Measurements from ENCODE around the gene UQCC3. TPM values are rescaled to one million over a fixed set of nuclear protein-coding genes. Genes with fewer than 3 reads are reported as not detected.

The UQCC3 gene
- total RNA-seq, 2 donors from 2014 or later: 9.2 to 11.1 TPM

DNA sequence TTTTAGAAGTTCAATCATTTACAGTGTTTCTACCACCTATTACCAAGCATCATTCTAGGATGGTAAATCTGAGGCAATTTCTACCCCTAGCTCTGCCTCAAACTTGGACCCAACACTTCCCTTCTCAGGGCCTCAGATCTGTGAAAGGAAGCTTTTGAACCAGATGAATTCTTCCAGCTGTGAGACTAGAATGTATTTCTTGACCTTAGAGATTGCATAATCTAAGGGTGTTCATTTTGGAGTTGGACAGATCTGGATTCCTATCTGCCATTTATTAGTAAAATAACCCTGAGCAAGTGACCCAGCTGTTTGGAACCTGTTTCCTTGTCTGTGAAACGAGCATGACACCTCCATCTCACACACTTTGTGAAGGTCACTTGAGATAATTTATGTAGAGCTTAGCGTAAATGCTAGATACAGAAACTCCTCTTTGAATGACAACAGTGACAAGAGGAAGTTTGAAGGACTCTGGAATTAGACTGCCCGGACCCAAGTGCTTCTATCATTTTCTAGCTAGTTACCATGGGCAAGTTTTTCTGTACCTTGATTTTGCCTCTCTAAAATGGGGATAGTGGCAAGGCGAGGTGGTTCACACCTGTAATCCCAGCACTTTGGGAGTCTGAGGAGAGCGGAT lies 14.6 kb upstream of the UQCC3 start:
- peaks cover 5% of the 10 kb centered on the region for H3K4me1 Mint-ChIP-seq
- no peaks in the 10 kb centered on the region for H3K9me3 Mint-ChIP-seq
- no peak overlapping the region for H3K4me3 Mint-ChIP-seq
- Histone ChIP-seq H3K9ac (ENCODE audit: extremely low read depth, low read length, poor library complexity, severe bottlenecking) (no peak overlapping the region), H3K36me3 (ENCODE audit: control insufficient read depth, insufficient read depth, low read length) (no peaks in the 10 kb centered on the region), H3K4me3 (ENCODE audit: low read length) (no peak overlapping the region), H3K4me1 (ENCODE audit: control insufficient read depth, insufficient read depth, low read length) (no peaks in the 10 kb centered on the region), H3K27ac (ENCODE audit: low read depth, low read length) (no peak overlapping the region), H3K9me3 (ENCODE audit: control insufficient read depth, low read length) (no peaks in the 10 kb centered on the region), H3K27me3 (ENCODE audit: control insufficient read depth, insufficient read depth, low read length, poor library complexity, severe bottlenecking) (no peaks in the 10 kb centered on the region)
- TF ChIP-seq, protein P1, sequence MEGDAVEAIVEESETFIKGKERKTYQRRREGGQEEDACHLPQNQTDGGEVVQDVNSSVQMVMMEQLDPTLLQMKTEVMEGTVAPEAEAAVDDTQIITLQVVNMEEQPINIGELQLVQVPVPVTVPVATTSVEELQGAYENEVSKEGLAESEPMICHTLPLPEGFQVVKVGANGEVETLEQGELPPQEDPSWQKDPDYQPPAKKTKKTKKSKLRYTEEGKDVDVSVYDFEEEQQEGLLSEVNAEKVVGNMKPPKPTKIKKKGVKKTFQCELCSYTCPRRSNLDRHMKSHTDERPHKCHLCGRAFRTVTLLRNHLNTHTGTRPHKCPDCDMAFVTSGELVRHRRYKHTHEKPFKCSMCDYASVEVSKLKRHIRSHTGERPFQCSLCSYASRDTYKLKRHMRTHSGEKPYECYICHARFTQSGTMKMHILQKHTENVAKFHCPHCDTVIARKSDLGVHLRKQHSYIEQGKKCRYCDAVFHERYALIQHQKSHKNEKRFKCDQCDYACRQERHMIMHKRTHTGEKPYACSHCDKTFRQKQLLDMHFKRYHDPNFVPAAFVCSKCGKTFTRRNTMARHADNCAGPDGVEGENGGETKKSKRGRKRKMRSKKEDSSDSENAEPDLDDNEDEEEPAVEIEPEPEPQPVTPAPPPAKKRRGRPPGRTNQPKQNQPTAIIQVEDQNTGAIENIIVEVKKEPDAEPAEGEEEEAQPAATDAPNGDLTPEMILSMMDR (conservative IDR thresholded peaks at IDR 0.05): no peak
- 71 to 84% methylated on average over 4 to 5 of the region's 5 CpGs for WGBS, 2 experiments (ENCODE audit: insufficient coverage in 1 of 2, insufficient read length in 1 of 2)
- H3K27me3 Mint-ChIP-seq (ENCODE audit: insufficient read depth): no peaks in the 10 kb centered on the region
- H3K27ac Mint-ChIP-seq: no peak overlapping the region
- DNase-seq: no peak
- H3K36me3 Mint-ChIP-seq (ENCODE audit: low read depth): peaks cover 8% of the 10 kb centered on the region

- Mint-ChIP-seq H3K27ac (peak overlapping the region; percentile 97), H3K36me3 (ENCODE audit: low read depth) (peaks cover 34% of the 10 kb centered on the region), H3K27me3 (ENCODE audit: insufficient read depth) (no peaks in the 10 kb centered on the region), H3K4me1 (peaks cover 15% of the 10 kb centered on the region), H3K9me3 (no peaks in the 10 kb centered on the region), H3K4me3 (peak overlapping the region; percentile 98)
- Histone ChIP-seq H3K27ac (ENCODE audit: low read depth, low read length) (peak overlapping the region; percentile 87), H3K36me3 (ENCODE audit: control insufficient read depth, insufficient read depth, low read length) (peaks cover 25% of the 10 kb centered on the region), H3K9ac (ENCODE audit: extremely low read depth, low read length, poor library complexity, severe bottlenecking) (peak overlapping the region; percentile 91), H3K4me3 (ENCODE audit: low read length) (peak overlapping the region; percentile 91), H3K9me3 (ENCODE audit: control insufficient read depth, low read length) (no peaks in the 10 kb centered on the region), H3K27me3 (ENCODE audit: control insufficient read depth, insufficient read depth, low read length, poor library complexity, severe bottlenecking) (no peaks in the 10 kb centered on the region), H3K4me1 (ENCODE audit: control insufficient read depth, insufficient read depth, low read length) (no peaks in the 10 kb centered on the region)
- 2% methylated on average over 28 to 36 of the region's 36 CpGs for WGBS, 2 experiments (ENCODE audit: insufficient coverage in 1 of 2, insufficient read length in 1 of 2)
- peak; percentile 88 for DNase-seq
- TF ChIP-seq, protein P1 (conservative IDR thresholded peaks at IDR 0.05): no peak
These were observed 6.9 kb upstream of the UQCC3 start for GRCh38 chr11:62664405-62665074.

DNA sequence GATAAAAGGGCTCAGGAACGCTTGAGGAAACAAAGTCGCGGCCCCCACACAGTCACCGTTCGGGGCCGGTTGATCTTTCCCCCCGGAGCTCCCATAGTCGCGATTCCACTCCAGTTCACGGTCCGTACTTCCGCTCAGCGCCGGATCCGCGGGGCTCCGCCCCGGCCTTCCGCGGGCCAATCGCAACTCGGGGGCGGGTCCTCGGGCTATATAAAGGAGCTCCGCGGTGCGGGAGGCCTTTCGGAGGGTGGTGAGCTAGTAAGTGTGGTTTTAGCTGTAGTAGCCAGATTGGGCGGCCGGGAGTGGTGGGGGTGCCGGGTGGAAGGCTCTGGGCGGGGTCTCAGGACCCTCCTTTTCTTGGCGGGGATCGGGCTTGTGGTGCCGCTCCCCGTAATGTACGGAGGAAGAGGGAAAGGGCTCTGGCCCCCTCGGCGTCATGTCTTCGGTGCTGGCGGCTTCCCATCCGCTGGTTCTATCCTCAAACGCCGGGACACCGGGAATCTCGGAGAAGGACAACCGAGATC lies 6.3 kb upstream of the UQCC3 start, which contains the start of the genes C11orf98 and CSKMT:
TSS of gene C11orf98 (minus strand) at position 136 of the 524 bp plus-strand sequence. CDS start at position 95, 41 bp downstream.
TSS of gene CSKMT (plus strand) at position 238 of the 524 bp plus-strand sequence. CDS start 568 bp downstream, outside the sequence.
- Histone ChIP-seq H3K9ac (ENCODE audit: extremely low read depth, low read length, poor library complexity, severe bottlenecking) (peak within 1 kb of the TSS; percentile 91), H3K27ac (ENCODE audit: low read depth, low read length) (peak within 1 kb of the TSS; percentile 87), H3K9me3 (ENCODE audit: control insufficient read depth, low read length) (no peaks in the 10 kb centered on the region), H3K4me3 (ENCODE audit: low read length) (peak within 1 kb of the TSS; percentile 91), H3K4me1 (ENCODE audit: control insufficient read depth, insufficient read depth, low read length) (no peaks in the 10 kb centered on the region), H3K36me3 (ENCODE audit: control insufficient read depth, insufficient read depth, low read length) (peaks cover 25% of the 10 kb centered on the region), H3K27me3 (ENCODE audit: control insufficient read depth, insufficient read depth, low read length, poor library complexity, severe bottlenecking) (no peaks in the 10 kb centered on the region)
- H3K36me3 Mint-ChIP-seq (ENCODE audit: low read depth): peaks cover 34% of the 10 kb centered on the region
- H3K4me3 Mint-ChIP-seq: peak within 1 kb of the TSS; percentile 98
- no peaks in the 10 kb centered on the region for H3K9me3 Mint-ChIP-seq
- peaks cover 19% of the 10 kb centered on the region for H3K4me1 Mint-ChIP-seq
- no peaks in the 10 kb centered on the region for H3K27me3 Mint-ChIP-seq (ENCODE audit: insufficient read depth)
- peak within 1 kb of the TSS; percentile 97 for H3K27ac Mint-ChIP-seq
- DNase-seq: peak; percentile 98
- TF ChIP-seq, protein P1 (conservative IDR thresholded peaks at IDR 0.05): no peak
- 0 to 1% methylated on average over 23 to 47 of the region's 47 CpGs for WGBS, 2 experiments (ENCODE audit: insufficient coverage in 1 of 2, insufficient read length in 1 of 2)

All from endodermal cell (in vitro differentiated cells).